Chondrocyte (in vitro differentiated cells): ENCODE measurements around the gene KCTD15. TPM values are rescaled to one million over a fixed set of nuclear protein-coding genes. Genes with fewer than 3 reads are reported as not detected.

Source experiments
- DNase-seq: peaks from one replicate; pipeline ENCODE4 v3.0.0; 2021; ENCODE audit warnings: mixed read lengths, low spot score
- H3K27ac Mint-ChIP-seq: one replicate; pipeline ENCODE4 v1.8.0; 2021; ENCODE audit warnings: mild to moderate bottlenecking, moderate library complexity, mixed read lengths; ENCODE audit not compliant: unreplicated experiment
- H3K27me3 Mint-ChIP-seq: 2 replicates; pipeline ENCODE4 v1.8.0; 2021; ENCODE audit warnings: low read depth, mixed read lengths
- H3K36me3 Mint-ChIP-seq: 2 replicates; pipeline ENCODE4 v1.8.0; 2021; ENCODE audit warnings: low read depth, mixed read lengths
- H3K4me1 Mint-ChIP-seq: 2 replicates; pipeline ENCODE4 v1.8.0; 2021; ENCODE audit warnings: low read depth, mild to moderate bottlenecking, mixed read lengths
- H3K4me3 Mint-ChIP-seq: one replicate; pipeline ENCODE4 v1.8.0; 2021; ENCODE audit warnings: mild to moderate bottlenecking, moderate library complexity, mixed read lengths; ENCODE audit not compliant: unreplicated experiment
- H3K9me3 Mint-ChIP-seq: 2 replicates; pipeline ENCODE4 v1.8.0; 2021; ENCODE audit warnings: low read depth, mixed read lengths
- total RNA-seq: library from RNA; stranded (reverse); gene quantifications from 3 replicates; pipeline ENCODE4 v1.2.1, GENCODE V29; 2021
- TF ChIP-seq, protein P1 (sequence below): fragments of 200-600 bp; sonication (generic); IDR thresholded peaks from 2 replicates; pipeline ENCODE4 v1.5.0; 2021; ENCODE audit warnings: antibody characterized with exemption, mild to moderate bottlenecking, moderate library complexity

Gene KCTD15
- total RNA-seq, 1 donor from 2014 or later = 64.2 TPM

DNA sequence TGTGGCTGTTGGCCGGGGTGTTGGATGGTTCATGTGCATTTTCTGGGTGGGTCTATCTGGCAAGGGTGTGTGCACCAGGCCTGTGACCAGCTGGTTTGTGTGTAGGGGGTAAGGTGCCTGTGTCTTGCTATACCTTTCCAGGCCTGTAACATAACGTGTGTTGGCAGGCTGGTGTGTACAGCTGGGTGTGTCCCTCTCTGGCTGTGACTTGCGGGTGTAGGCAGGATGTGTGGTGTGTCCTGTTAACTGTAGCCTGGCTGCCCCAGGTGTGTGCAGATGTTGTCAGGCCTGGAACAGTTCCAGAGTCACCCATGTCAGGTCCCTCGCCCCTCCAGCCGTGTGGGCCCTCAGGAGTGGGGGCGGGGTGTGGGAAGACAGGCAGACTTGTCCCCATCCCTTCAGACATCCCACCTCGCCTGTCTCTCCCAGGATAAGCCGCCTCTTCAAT is 9.8 kb downstream of the KCTD15 start:
- TF ChIP-seq, protein P1, sequence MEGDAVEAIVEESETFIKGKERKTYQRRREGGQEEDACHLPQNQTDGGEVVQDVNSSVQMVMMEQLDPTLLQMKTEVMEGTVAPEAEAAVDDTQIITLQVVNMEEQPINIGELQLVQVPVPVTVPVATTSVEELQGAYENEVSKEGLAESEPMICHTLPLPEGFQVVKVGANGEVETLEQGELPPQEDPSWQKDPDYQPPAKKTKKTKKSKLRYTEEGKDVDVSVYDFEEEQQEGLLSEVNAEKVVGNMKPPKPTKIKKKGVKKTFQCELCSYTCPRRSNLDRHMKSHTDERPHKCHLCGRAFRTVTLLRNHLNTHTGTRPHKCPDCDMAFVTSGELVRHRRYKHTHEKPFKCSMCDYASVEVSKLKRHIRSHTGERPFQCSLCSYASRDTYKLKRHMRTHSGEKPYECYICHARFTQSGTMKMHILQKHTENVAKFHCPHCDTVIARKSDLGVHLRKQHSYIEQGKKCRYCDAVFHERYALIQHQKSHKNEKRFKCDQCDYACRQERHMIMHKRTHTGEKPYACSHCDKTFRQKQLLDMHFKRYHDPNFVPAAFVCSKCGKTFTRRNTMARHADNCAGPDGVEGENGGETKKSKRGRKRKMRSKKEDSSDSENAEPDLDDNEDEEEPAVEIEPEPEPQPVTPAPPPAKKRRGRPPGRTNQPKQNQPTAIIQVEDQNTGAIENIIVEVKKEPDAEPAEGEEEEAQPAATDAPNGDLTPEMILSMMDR = no peak
- Mint-ChIP-seq H3K4me1 (peaks cover 12% of the 10 kb centered on the region), H3K9me3 (no peaks in the 10 kb centered on the region), H3K36me3 (peaks cover 25% of the 10 kb centered on the region), H3K27me3 (no peaks in the 10 kb centered on the region), H3K27ac (no peak overlapping the region), H3K4me3 (no peak overlapping the region)
- DNase-seq = no peak

DNA sequence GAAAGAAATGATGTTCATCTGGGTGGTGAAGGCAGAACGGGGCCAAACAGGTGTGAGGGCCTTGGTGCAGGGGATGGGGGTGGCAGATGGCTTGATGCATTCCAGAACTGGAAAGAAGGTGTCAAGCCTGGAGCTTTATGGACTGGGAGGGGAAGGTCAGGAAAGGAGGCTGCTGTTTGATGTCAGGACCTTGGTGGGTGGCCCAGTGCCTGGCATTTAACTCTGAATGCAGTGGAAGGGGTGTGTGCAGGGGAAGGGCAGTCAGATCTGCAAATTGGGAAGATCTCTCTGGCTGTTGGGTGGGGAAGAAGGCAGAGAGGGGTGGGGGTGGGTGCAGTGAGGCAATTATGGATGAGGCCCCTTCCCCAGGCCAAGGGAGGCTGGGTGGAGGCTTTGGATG is 11.7 kb downstream of the KCTD15 start:
- Mint-ChIP-seq H3K27ac (no peak overlapping the region), H3K27me3 (no peaks in the 10 kb centered on the region), H3K4me1 (peaks cover 18% of the 10 kb centered on the region), H3K9me3 (no peaks in the 10 kb centered on the region), H3K36me3 (peaks cover 31% of the 10 kb centered on the region), H3K4me3 (no peak overlapping the region)
- no peak for DNase-seq
- TF ChIP-seq, protein P1 = no peak

DNA sequence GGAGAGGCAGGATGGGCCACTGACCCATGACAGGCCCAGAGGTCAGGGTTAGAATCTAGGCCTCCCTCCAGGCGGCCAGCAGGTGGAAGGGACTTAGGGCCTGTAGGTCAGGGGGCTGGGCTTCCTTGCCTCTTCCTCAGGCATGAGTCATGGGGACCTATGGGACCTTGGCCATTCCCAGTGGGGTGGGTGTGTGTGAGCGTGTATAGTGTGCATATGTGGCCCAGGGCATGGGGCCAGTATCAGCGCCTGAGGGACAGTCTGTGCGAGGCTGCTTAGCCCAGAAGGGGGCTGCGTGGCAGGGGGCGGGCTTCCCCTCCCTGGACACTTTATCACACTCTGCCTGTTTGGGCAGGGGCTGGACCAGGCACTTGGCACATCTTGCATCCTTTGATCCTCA is 13.3 kb downstream of the KCTD15 start:
- no peak overlapping the region for H3K4me3 Mint-ChIP-seq
- TF ChIP-seq, protein P1 = no peak
- no peaks in the 10 kb centered on the region for H3K9me3 Mint-ChIP-seq
- peak overlapping the region; percentile 5 for H3K27ac Mint-ChIP-seq
- DNase-seq = peak; percentile 67
- H3K4me1 Mint-ChIP-seq = peaks cover 18% of the 10 kb centered on the region
- H3K36me3 Mint-ChIP-seq = peaks cover 31% of the 10 kb centered on the region
- no peaks in the 10 kb centered on the region for H3K27me3 Mint-ChIP-seq

DNA sequence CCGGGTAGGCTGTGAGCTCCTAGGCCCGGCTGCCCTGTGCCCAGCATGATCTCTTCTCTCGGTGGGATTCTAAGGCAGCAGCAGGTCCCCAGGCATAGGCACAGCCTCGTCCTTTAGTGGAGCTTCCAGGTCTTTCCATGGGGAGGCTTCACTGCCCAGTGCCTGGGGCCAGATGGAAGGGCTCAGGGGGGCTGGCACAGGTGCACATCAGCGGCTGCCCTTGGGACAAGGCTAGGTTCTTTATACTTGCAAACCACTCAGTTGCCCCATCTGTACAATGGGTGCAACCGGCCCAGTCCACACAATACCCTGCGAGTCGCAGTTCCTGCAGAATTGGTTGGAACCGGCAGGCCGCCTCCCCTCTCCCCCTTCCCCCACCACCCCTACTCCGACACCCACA is 14.2 kb downstream of the KCTD15 start:
- Mint-ChIP-seq H3K36me3 (peaks cover 28% of the 10 kb centered on the region), H3K27me3 (no peaks in the 10 kb centered on the region), H3K4me3 (no peak overlapping the region), H3K4me1 (peaks cover 24% of the 10 kb centered on the region), H3K27ac (no peak overlapping the region), H3K9me3 (no peaks in the 10 kb centered on the region)
- DNase-seq = peak; percentile 70
- TF ChIP-seq, protein P1 = no peak

DNA sequence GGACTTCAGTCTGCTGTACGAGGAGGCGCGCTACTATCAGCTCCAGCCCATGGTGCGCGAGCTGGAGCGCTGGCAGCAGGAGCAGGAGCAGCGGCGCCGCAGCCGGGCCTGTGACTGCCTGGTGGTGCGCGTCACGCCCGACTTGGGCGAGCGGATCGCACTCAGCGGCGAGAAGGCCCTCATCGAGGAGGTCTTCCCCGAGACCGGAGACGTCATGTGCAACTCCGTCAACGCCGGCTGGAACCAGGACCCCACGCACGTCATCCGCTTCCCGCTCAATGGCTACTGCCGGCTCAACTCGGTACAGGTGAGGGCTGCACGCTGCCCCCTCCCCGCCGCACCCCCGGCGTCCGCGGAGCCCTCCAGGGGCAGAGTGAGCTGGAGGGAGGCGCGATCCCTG is 14.6 kb downstream of the KCTD15 start:
- Mint-ChIP-seq H3K9me3 (no peaks in the 10 kb centered on the region), H3K27ac (no peak overlapping the region), H3K27me3 (no peaks in the 10 kb centered on the region), H3K4me3 (no peak overlapping the region), H3K36me3 (peaks cover 24% of the 10 kb centered on the region), H3K4me1 (peaks cover 22% of the 10 kb centered on the region)
- TF ChIP-seq, protein P1 = no peak
- DNase-seq = peak; percentile 89
